ENCODE data around the gene SMIM35. TPM values are rescaled to one million over a fixed set of nuclear protein-coding genes. Genes with fewer than 3 reads are reported as not detected.

SMIM35 gene
- total and polyA plus RNA-seq, 2 of the 4 experiments (the other 2 are of a cell fraction) = not detected

- H3K4me3 ChIP-seq (ENCODE audit: insufficient read depth, low read depth, low read length) = no peak overlapping the region
- TF ChIP-seq USF2 (IDR thresholded peaks at IDR 0.05; ENCODE audit: low read depth, low read length) = no peak
- dilution Hi-C loops (cut with HindIII; ENCODE audit: low sequenced_read_pairs, unreplicated experiment) = no loop called here
- H2AK5ac ChIP-seq (ENCODE audit: low read depth, low read length) = no peak overlapping the region
- H4K8ac ChIP-seq (ENCODE audit: low read depth in 2 of 2, low read length in 2 of 2) = no peak overlapping the region
- no peak overlapping the region for H2BK5ac ChIP-seq (ENCODE audit: low read depth, low read length, poor library complexity, severe bottlenecking)
- no peak overlapping the region for H3K9ac ChIP-seq (ENCODE audit: low read depth, low read length)
- H4K91ac ChIP-seq (ENCODE audit: insufficient read depth, low read depth, low read length) = no peak overlapping the region
- H3K79me1 ChIP-seq (ENCODE audit: low read depth in 1 of 2, low read length in 2 of 2) = no peaks in the 10 kb centered on the region
- H3K27me3 ChIP-seq (ENCODE audit: control insufficient read depth, insufficient read depth, low read length) = peaks cover 9% of the 10 kb centered on the region; the same call in 1 of the 2 replicates
- H3K23ac ChIP-seq (ENCODE audit: low read depth, low read length) = no peak overlapping the region
- no TSS peak for BruUV-seq (replicated peaks)
- CTCF ChIA-PET = no interaction called here
- no peaks in the 10 kb centered on the region for H4K20me1 ChIP-seq (ENCODE audit: insufficient read depth, low read length)
- WGBS, 2 experiments (ENCODE audit: extremely low coverage in 2 of 2, insufficient read length in 1 of 2) = no CpG with 5 or more reads among the region's 7 CpGs
- H2AK9ac ChIP-seq (replicated peaks; ENCODE audit: low read depth, low read length, poor library complexity) = no peak overlapping the region
- H3K27ac ChIP-seq (ENCODE audit: insufficient read depth, low read length) = no peak overlapping the region
- no peak overlapping the region for H2BK15ac ChIP-seq (ENCODE audit: low read depth, low read length)
- no peaks in the 10 kb centered on the region for H3K9me1 ChIP-seq (ENCODE audit: insufficient read depth, low read length)
- POLR2A ChIA-PET (ENCODE audit: unreplicated experiment) = no interaction called here
- H3K18ac ChIP-seq (ENCODE audit: low read depth, low read length) = no peak overlapping the region
- no peaks in the 10 kb centered on the region for H3K9me3 ChIP-seq (ENCODE audit: control insufficient read depth, insufficient read depth, low read length)
- no peaks in the 10 kb centered on the region for H3K4me1 ChIP-seq (ENCODE audit: control insufficient read depth, insufficient read depth, low read length)
- no peaks in the 10 kb centered on the region for H3K36me3 ChIP-seq (ENCODE audit: control insufficient read depth, insufficient read depth, low read length)
- H3K4ac ChIP-seq (ENCODE audit: low read depth, low read length) = no peak overlapping the region
- no peak overlapping the region for H3K56ac ChIP-seq (ENCODE audit: extremely low read depth, insufficient read depth, low read length)
- H2BK20ac ChIP-seq (ENCODE audit: low read depth, low read length) = no peak overlapping the region
- H4K5ac ChIP-seq (ENCODE audit: low read depth, low read length) = no peak overlapping the region
- intact Hi-C loops (cut with micrococcal nuclease) = no loop called here
- H2AFZ ChIP-seq (replicated peaks; ENCODE audit: low read length, poor library complexity) = no peak overlapping the region
- no peak for DNase-seq
- ATAC-seq (ENCODE audit: low read depth) = no peak
- H2BK120ac ChIP-seq (ENCODE audit: low read depth, low read length) = no peak overlapping the region
- no peak overlapping the region for H3K4me2 ChIP-seq (ENCODE audit: low read depth, low read length)
- no peak overlapping the region for H3K14ac ChIP-seq (replicated peaks; ENCODE audit: low read depth, low read length)
- in situ Hi-C loops (cut with MboI; ENCODE audit: low sequenced_read_pairs) = no loop called here
These were observed 35.6 kb downstream of the SMIM35 start for GRCh38 chr11:118051136-118051610.
